NB4 (cell line): ENCODE results near the gene GRIFIN.

ENCODE experiments used
- CTCF ChIP-seq: IDR thresholded peaks from one replicate; pipeline ENCODE4 v1.5.1; 2012; ENCODE audit warnings: low read depth, low read length
- MYC ChIP-seq: IDR thresholded peaks from 2 replicates; pipeline ENCODE4 v1.6.1; 2011; ENCODE audit warnings: low read depth, low read length
- POLR2A ChIP-seq: IDR thresholded peaks from 2 replicates; pipeline ENCODE4 v1.6.1; 2011; ENCODE audit warnings: mild to moderate bottlenecking; ENCODE audit not compliant: insufficient read length; ENCODE audit errors: extremely low read depth
- TF ChIP-seq, protein P1 (sequence below): IDR thresholded peaks from 2 replicates; pipeline ENCODE4 v1.6.1; 2011; ENCODE audit warnings: low read depth, low read length

DNA sequence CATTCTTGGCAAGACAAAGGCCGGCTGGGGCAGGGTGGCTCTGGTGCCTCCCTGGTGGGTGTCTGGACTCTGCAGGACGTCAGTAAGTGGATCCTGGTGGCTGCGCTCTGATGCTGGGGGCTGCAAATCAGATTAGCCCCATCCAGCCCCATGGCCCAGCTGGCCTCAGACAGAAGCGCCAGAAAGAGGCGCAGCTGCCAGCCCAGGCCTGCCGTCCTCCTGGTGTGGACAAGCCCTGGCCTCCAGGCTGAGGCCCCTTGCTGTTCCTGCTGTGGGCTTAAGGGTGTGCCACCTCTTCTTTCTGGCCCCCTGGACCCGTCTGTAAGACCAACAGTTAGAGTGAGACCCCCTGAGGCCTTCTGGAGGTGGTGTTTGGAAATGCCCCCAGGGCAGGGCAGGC lies 37.5 kb upstream of the GRIFIN start:
- TF ChIP-seq CTCF: no peak
- TF ChIP-seq POLR2A: no peak
- TF ChIP-seq, protein P1, sequence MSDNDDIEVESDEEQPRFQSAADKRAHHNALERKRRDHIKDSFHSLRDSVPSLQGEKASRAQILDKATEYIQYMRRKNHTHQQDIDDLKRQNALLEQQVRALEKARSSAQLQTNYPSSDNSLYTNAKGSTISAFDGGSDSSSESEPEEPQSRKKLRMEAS: no peak
- no peak for TF ChIP-seq MYC
